Activated CD4-positive, alpha-beta memory T cell treated with anti-CD3 and anti-CD28 coated beads for 36 hours (primary cell): Measurements from ENCODE around the gene HERC3. TPM values are rescaled to one million over a fixed set of nuclear protein-coding genes. Genes with fewer than 3 reads are reported as not detected.
A peak's percentile ranks its signal among the peaks of the same experiment; 100 is the strongest.

Experiments
- CTCF ChIA-PET: fragments of 350-600 bp; sonication (Branson Sonifier 250); formaldehyde crosslinking; loops from one replicate; lab custom pipeline; 2021; ENCODE audit warnings: antibody characterized with exemption, inconsistent platforms; lab: Charles Lee
- POLR2A ChIA-PET: fragments of 350-600 bp; sonication (Branson Sonifier 250); formaldehyde crosslinking; loops from one replicate; lab custom pipeline; 2021; ENCODE audit warnings: antibody characterized with exemption; lab: Charles Lee
- DNase-seq: peaks from one replicate; pipeline ENCODE4 v3.0.0-alpha.2; 2020
- H3K27ac Mint-ChIP-seq: one replicate; pipeline ENCODE4 v1.8.0; 2021; ENCODE audit warnings: mixed read lengths
- H3K27me3 Mint-ChIP-seq: one replicate; pipeline ENCODE4 v1.8.0; 2021; ENCODE audit warnings: mixed read lengths
- H3K36me3 Mint-ChIP-seq: one replicate; pipeline ENCODE4 v1.8.0; 2021; ENCODE audit warnings: mixed read lengths
- H3K4me1 Mint-ChIP-seq: one replicate; pipeline ENCODE4 v1.8.0; 2021; ENCODE audit warnings: low read depth, mixed read lengths
- H3K4me3 Mint-ChIP-seq: one replicate; pipeline ENCODE4 v1.8.0; 2021; ENCODE audit warnings: mild to moderate bottlenecking, mixed read lengths
- H3K9me3 Mint-ChIP-seq: one replicate; pipeline ENCODE4 v1.8.0; 2021; ENCODE audit warnings: mixed read lengths
- intact Hi-C: fragments of 100-400 bp; cut with micrococcal nuclease; formaldehyde crosslinking; loops from one replicate; pipeline ENCODE4 v1.15.1; 2023
- total RNA-seq, 2 experiments: library from RNA; stranded (reverse); gene quantifications; one replicate each; pipeline ENCODE4 v1.2.3, GENCODE V29; 2021

The HERC3 gene
- total RNA-seq, 2 experiments from 2014 or later, result 29.0 to 30.2 TPM

DNA sequence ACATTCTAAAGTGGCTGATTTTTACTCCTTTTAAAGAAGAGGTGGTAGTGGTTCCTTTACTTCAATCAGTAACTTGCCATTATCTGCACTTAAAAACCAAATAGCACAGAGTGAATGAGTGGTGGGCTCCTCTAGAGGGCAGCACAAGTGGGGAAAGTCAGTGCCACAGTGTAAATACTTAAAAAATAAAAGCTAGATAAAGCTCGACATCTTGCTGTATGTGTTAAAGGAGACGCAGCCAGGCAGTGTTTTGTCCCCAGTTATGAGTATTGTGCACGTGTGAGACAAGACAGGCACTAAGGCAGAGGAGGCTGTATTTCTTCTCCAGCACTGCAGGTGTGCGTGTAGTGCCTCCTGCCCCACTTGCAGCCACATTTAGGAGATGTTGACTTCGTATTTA, 80.7 kb downstream of the HERC3 start:
- POLR2A ChIA-PET, result no interaction called here
- peak; percentile 39 for DNase-seq
- H3K4me1 Mint-ChIP-seq, result peaks cover 6% of the 10 kb centered on the region
- no peaks in the 10 kb centered on the region for H3K9me3 Mint-ChIP-seq
- peaks cover 9% of the 10 kb centered on the region for H3K36me3 Mint-ChIP-seq
- no peaks in the 10 kb centered on the region for H3K27me3 Mint-ChIP-seq
- intact Hi-C loops, result loop anchor here (2.0 kb wide), 1 partner anchor 120 kb away; no protein-coding TSS in a partner anchor
- H3K27ac Mint-ChIP-seq, result no peak overlapping the region
- CTCF ChIA-PET, result interaction anchor here (0.8 to 1.5 kb wide), 14 partner anchors 10 to 439 kb away, joined by 3 to 6 read pairs (median 3); no protein-coding TSS in a partner anchor
- no peak overlapping the region for H3K4me3 Mint-ChIP-seq

DNA sequence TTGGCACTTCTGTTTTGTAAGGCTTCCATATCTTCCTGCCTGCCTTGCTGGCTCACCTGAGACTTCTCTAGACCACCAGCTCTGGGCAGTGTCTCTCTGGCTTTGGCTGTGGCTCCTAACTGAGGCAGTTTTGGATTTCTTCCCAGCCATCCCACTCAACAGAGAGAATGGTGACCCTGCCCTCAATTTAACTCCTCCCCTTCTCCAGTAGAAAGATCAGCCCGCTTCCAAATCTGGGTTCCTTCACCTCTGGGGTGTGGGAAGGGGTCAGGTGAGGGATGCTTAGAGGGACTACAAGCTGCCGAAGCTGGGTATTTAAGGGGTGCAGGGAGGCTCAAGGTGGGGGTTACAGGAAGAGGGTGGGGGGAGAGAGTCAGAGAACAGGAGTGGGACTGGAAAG, 81.6 kb downstream of the HERC3 start:
- H3K4me3 Mint-ChIP-seq, result no peak overlapping the region
- CTCF ChIA-PET, result interaction anchor here (0.8 to 1.5 kb wide), 9 partner anchors 22 to 353 kb away, joined by 3 to 6 read pairs (median 3); no protein-coding TSS in a partner anchor

DNA sequence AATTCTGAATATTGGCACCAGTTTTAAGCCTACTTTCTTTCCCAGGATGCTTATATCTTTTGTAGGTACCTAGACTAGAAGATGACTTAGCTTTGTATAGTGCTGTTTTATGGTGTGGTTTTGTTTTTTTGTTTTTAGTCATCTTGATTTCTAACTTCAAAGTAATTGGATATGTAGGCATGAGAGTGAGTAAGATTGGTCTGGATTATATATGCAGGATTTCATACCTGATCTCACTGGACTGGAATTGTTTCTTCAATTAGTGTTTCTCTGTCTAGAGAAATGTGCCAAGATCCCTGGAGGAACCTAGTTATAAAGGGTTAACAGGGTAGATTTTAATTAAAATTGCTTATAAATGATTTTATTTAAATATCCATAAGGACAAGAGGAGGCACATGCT, 82.3 kb downstream of the HERC3 start:
- POLR2A ChIA-PET, result interaction anchor here (0.6 kb wide), 1 partner anchor 47 kb away, joined by 3 read pairs; no protein-coding TSS in a partner anchor
- H3K4me3 Mint-ChIP-seq, result no peak overlapping the region

More for the DNA sequence above, 81.6 kb downstream of the HERC3 start:
- intact Hi-C loops, result loop anchor here (1.0 to 2.0 kb wide), 2 partner anchors 119 to 350 kb away; no protein-coding TSS in a partner anchor
- Mint-ChIP-seq H3K36me3 (peaks cover 17% of the 10 kb centered on the region), H3K4me1 (peaks cover 6% of the 10 kb centered on the region), H3K27me3 (no peaks in the 10 kb centered on the region), H3K27ac (no peak overlapping the region), H3K9me3 (no peaks in the 10 kb centered on the region)
- no peak for DNase-seq
- POLR2A ChIA-PET, result interaction anchor here (0.6 kb wide), 1 partner anchor 46 kb away, joined by 3 read pairs; no protein-coding TSS in a partner anchor

DNA sequence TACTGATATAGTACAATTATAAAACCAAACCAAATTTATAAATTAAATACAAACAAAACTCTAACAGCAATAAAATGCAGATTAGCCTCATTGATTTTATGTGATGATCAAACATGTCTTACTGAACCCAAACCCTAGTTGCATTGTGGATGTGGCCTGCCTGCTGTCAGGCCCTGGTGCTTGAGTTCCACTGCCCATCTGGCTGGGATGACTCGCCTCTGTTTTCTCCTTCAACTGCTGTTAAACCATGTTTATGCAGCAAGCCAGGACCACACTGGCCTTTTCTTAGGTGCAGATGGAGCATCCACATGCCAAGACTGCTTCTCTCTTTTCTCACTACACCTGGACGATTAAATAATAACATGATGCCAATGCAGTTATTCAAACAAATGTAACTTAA, 82.7 kb downstream of the HERC3 start:
- POLR2A ChIA-PET, result no interaction called here
- Mint-ChIP-seq H3K36me3 (peaks cover 21% of the 10 kb centered on the region), H3K9me3 (no peaks in the 10 kb centered on the region), H3K4me1 (peaks cover 6% of the 10 kb centered on the region), H3K4me3 (no peak overlapping the region), H3K27ac (no peak overlapping the region), H3K27me3 (no peaks in the 10 kb centered on the region)
- DNase-seq, result no peak
- intact Hi-C loops, result loop anchor here (1.0 kb wide), 1 partner anchor 349 kb away; no protein-coding TSS in a partner anchor
- CTCF ChIA-PET, result no interaction called here

More for the DNA sequence above, 82.3 kb downstream of the HERC3 start:
- Mint-ChIP-seq H3K9me3 (no peaks in the 10 kb centered on the region), H3K27me3 (no peaks in the 10 kb centered on the region), H3K27ac (no peak overlapping the region), H3K36me3 (peaks cover 17% of the 10 kb centered on the region), H3K4me1 (peaks cover 6% of the 10 kb centered on the region)
- CTCF ChIA-PET, result no interaction called here
- intact Hi-C loops, result loop anchor here (1.0 kb wide), 1 partner anchor 350 kb away; no protein-coding TSS in a partner anchor
- no peak for DNase-seq

DNA sequence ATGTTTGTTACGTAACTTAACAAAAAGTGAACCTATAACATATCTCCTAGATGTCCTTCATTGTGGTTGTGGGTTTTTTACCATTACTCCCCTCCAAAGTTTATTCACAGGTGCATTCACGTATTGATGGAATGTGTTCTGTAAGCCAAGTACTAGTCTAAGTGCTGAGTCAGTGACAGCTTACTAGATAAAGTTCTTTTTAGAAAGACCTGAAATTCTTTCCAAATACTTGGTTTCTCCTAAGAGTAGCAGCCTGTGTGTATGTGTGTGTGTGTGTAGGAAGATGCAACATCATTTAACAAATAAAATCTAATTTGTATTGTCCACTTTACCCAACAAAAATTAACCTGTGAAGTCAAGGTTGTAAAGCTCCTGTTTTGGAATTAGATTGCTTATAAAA, 83.3 kb downstream of the HERC3 start:
- ChIA-PET CTCF (no interaction called here), POLR2A (no interaction called here)
- H3K27me3 Mint-ChIP-seq, result no peaks in the 10 kb centered on the region
- H3K27ac Mint-ChIP-seq, result no peak overlapping the region
- intact Hi-C loops, result no loop called here
- H3K36me3 Mint-ChIP-seq, result peaks cover 22% of the 10 kb centered on the region
- no peaks in the 10 kb centered on the region for H3K9me3 Mint-ChIP-seq
- H3K4me3 Mint-ChIP-seq, result no peak overlapping the region
- DNase-seq, result no peak
- peaks cover 6% of the 10 kb centered on the region for H3K4me1 Mint-ChIP-seq

DNA sequence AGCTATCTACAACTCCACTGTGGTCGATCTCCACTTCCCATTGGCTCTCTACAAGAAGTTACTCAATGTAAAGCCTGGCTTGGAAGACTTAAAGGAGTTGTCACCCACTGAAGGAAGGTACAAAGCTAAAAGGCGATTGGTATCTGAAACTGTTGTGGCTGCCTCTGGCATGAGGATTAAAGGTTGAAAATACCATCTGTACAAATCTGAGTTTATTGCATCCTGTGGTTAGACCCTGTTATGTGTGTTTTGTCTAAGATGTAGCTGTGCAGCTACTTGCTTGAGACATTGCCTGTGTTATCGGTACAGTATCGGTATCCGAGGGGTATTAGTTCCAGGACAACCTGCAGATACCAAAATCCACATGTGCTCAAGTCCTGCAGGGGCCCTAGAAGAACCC, 88.9 kb downstream of the HERC3 start:
- H3K4me3 Mint-ChIP-seq, result no peak overlapping the region
- ChIA-PET POLR2A (no interaction called here), CTCF (interaction anchor here (0.7 to 1.2 kb wide), 2 partner anchors 19 to 343 kb away, joined by 3 read pairs; no protein-coding TSS in a partner anchor)
- intact Hi-C loops, result no loop called here
- no peaks in the 10 kb centered on the region for H3K4me1 Mint-ChIP-seq
- H3K36me3 Mint-ChIP-seq, result peaks cover 43% of the 10 kb centered on the region
- H3K9me3 Mint-ChIP-seq, result no peaks in the 10 kb centered on the region
- H3K27me3 Mint-ChIP-seq, result no peaks in the 10 kb centered on the region
- DNase-seq, result no peak
- H3K27ac Mint-ChIP-seq, result no peak overlapping the region

DNA sequence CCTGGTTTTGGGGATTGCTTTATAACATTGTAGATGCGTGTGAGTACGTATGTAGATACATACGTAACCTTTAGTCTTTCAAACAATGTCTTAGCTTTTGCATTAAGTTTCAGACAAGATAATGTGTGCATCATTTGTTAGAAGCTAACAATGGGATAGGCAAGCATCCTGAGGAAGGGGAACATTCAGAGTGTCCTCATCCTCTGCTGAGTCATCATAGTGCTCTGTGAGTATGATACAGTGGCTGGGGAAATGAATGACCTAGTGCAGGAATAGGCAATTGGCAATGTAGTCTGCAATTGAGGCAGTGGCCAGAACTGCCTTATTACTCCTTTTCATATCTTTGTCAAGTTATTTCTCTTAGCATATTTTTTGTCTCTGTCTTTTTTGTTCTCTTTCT, 98.1 kb downstream of the HERC3 start:
- intact Hi-C loops, result no loop called here
- no peak for DNase-seq
- Mint-ChIP-seq H3K27me3 (no peaks in the 10 kb centered on the region), H3K36me3 (peaks cover 17% of the 10 kb centered on the region), H3K27ac (no peak overlapping the region), H3K4me1 (no peaks in the 10 kb centered on the region), H3K4me3 (no peak overlapping the region), H3K9me3 (no peaks in the 10 kb centered on the region)
- CTCF ChIA-PET, result interaction anchor here (1.1 kb wide), 1 partner anchor 17 kb away, joined by 3 read pairs; no protein-coding TSS in a partner anchor
- POLR2A ChIA-PET, result no interaction called here

DNA sequence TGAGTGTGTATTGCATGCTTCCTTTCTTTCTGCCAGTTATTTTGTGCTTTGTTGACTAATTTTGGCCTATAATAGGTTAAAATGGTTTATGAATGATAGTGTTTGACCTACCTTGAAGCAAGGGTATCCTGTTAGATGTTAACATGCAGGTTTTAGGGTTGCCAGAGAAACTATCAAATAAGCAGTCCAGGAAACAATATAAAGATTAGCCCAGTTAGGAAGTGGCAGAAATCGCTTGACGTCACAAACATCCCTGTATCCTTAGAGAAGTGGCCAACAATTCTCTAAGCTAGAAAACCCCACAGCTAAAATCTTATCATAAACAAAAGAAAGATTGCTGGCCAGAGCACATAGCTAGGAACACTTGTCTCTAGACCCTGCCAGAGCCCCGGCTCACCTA, 101.5 kb downstream of the HERC3 start:
- Mint-ChIP-seq H3K4me3 (no peak overlapping the region), H3K27ac (no peak overlapping the region), H3K4me1 (peaks cover 10% of the 10 kb centered on the region), H3K9me3 (no peaks in the 10 kb centered on the region), H3K27me3 (no peaks in the 10 kb centered on the region), H3K36me3 (peaks cover 11% of the 10 kb centered on the region)
- intact Hi-C loops, result no loop called here
- CTCF ChIA-PET, result no interaction called here
- POLR2A ChIA-PET, result no interaction called here
- no peak for DNase-seq

DNA sequence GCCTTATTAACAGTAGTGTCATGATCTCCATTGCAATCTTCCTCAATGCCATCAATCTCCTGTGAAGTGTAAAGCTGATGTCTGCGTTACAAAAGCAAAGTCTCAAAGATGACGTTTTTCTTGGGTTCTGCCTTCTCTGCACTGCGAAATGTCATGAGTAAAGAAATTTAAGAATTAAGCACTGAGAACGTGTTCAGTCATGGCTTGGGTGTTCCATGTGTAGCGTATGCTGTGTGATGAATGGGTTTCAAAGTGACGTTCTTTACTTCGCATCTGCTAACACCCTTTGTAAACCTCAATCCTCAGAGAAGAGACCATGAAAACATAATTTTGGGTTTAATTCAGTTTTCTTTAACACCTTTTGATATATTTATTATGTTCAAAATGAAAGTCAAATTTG, 104.3 kb downstream of the HERC3 start:
- Mint-ChIP-seq H3K27ac (no peak overlapping the region), H3K4me1 (peaks cover 12% of the 10 kb centered on the region), H3K4me3 (peak overlapping the region; percentile 81), H3K27me3 (no peaks in the 10 kb centered on the region), H3K36me3 (peaks cover 9% of the 10 kb centered on the region), H3K9me3 (no peaks in the 10 kb centered on the region)
- no peak for DNase-seq
- intact Hi-C loops, result loop anchor here (5.0 kb wide), 1 partner anchor 104 kb away; the partner anchor contains the start of gene HERC3
- ChIA-PET POLR2A (no interaction called here), CTCF (interaction anchor here (0.7 to 1.3 kb wide), 3 partner anchors 13 to 655 kb away, joined by 3 to 5 read pairs (median 3); no protein-coding TSS in a partner anchor)

DNA sequence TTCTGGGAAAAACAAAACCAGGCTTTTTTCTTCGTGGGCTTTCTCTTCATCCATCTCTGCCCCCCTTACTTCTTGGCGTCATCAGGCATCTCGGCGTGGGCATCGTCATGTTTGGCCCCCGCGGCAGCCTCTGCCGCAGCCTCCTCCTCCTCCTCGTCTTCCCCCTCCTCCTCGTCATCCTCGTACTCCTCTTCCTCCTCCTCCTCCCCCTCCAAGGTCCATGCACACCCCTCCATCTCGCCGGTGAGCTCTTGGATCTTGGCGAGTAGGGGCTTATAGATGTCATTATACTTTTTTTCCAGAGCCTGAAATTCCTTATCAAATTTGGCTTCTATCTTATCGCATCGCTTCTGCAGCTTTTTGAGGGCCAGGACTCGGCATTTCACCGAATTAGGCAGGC, 104.9 kb downstream of the HERC3 start:
- Mint-ChIP-seq H3K4me3 (peak overlapping the region; percentile 81), H3K36me3 (peaks cover 9% of the 10 kb centered on the region), H3K27ac (peak overlapping the region; percentile 74), H3K4me1 (peaks cover 12% of the 10 kb centered on the region), H3K27me3 (no peaks in the 10 kb centered on the region), H3K9me3 (no peaks in the 10 kb centered on the region)
- intact Hi-C loops, result loop anchor here (5.0 kb wide), 1 partner anchor 105 kb away; the partner anchor contains the start of gene HERC3
- CTCF ChIA-PET, result interaction anchor here (0.7 to 1.4 kb wide), 4 partner anchors 12 to 655 kb away, joined by 3 read pairs; no protein-coding TSS in a partner anchor
- POLR2A ChIA-PET, result no interaction called here
- DNase-seq, result peak; percentile 21

DNA sequence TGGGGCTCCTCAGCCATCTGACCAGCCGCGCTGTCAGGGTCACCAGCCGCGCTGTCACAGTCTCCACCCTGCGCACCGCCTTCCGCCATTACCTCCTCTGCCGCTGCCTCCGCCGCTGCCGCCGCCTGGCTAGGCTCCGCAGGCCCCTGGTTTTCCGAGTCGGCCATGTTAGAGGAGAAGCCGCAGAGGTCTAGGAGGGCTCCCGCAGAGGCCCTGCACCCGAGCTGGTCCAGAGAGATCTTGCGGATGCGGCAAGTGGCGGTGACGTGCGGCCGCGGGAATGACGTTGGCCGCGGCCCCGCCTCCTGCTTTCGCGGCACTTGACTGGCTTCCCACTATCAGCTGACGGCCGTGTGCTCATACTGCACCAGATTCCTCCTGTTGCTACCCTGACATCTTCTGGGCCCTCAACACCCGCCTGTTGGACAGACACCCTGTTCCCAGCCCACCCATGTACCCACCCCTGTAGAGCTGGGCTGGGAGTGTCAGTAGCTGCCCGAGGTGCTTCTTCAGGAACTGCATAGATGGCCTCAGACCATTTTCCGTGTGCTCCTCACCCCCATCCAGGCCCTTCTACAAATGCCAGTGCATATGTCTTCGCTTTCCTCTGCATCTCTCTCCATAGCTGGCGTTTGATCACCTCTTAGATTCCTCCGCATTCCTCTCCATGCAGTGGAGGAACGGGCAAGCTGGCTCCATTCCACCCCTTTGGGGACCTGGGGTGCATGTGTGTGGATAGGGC, 105.5 kb downstream of the HERC3 start, which contains the start of gene NAP1L5:
Gene NAP1L5, minus strand, starts transcription at position 242 of the 742 bp plus-strand sequence. Its CDS starts 75 bp downstream, at position 167.
- Mint-ChIP-seq H3K36me3 (peaks cover 12% of the 10 kb centered on the region), H3K27ac (peak within 1 kb of the TSS; percentile 74), H3K4me3 (peak within 1 kb of the TSS; percentile 81), H3K9me3 (no peaks in the 10 kb centered on the region), H3K27me3 (no peaks in the 10 kb centered on the region), H3K4me1 (peaks cover 12% of the 10 kb centered on the region)
- DNase-seq, result peak; percentile 80
- ChIA-PET POLR2A (no interaction called here), CTCF (interaction anchor here (1.0 to 1.4 kb wide), 3 partner anchors 12 to 159 kb away, joined by 3 read pairs; no protein-coding TSS in a partner anchor)
- intact Hi-C loops, result loop anchor here (5.0 kb wide), 1 partner anchor 105 kb away; the partner anchor contains the start of gene HERC3

DNA sequence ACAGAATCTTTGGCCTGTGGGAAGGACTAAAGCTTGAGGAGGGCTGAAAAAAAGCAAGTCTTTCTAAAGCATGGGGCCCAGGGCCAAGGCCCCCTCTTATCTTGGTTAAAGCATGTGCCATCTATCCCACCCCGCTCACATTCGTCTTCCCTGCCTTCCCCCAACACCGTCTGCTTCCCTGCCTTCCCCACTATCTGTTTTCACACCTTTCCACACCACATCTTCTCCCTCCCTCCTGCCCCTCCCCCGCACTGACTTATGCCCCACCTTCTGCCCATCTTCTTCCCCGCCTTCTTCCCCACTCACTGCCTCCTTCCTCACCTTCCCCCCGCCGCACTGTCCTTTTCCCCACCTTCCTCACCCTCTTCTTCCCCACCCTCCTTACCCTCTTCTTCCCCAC, 106.2 kb downstream of the HERC3 start:
- intact Hi-C loops, result loop anchor here (5.0 kb wide), 1 partner anchor 106 kb away; the partner anchor contains the start of gene HERC3
- peaks cover 12% of the 10 kb centered on the region for H3K4me1 Mint-ChIP-seq
- H3K4me3 Mint-ChIP-seq, result no peak overlapping the region
- H3K27ac Mint-ChIP-seq, result no peak overlapping the region
- no peaks in the 10 kb centered on the region for H3K27me3 Mint-ChIP-seq
- H3K36me3 Mint-ChIP-seq, result peaks cover 12% of the 10 kb centered on the region
- ChIA-PET CTCF (interaction anchor here (1.4 kb wide), 1 partner anchor 159 kb away, joined by 3 read pairs; no protein-coding TSS in a partner anchor), POLR2A (no interaction called here)
- no peak for DNase-seq
- H3K9me3 Mint-ChIP-seq, result no peaks in the 10 kb centered on the region
